Measurements from ENCODE around the gene THADA.
"Not testable (repeated sequence)": the region's sequence is repeated elsewhere in the genome, so short reads cannot be mapped to it uniquely, and the experiment has no call there.

DNA sequence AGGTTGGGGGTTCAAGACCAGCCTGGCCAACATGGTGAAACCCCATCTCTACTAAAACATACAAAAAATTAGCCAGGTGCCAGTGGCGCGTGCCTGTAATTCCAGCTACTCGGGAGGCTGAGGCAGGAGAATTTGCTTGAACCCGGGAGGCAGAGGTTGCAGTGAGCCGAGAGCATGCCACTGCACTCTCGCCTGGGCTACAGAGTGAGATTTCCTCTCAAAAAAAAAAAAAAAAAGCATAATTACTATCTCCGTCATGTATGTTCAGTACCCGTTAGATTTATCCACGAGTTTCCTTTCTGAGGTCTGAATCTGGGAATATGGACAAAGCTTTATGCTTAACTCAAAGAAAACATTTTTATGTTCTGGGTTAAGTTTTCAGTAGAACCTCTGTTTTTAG is 209.2 kb downstream of the THADA start:
- TF ChIP-seq CTCF, EZH2phosphoT487, EZH2 (IDR thresholded peaks at IDR 0.05): not testable (repeated sequence)

Data from neural progenitor cell (in vitro differentiated cells).